ENCODE results near the gene FIBP. TPM values are rescaled to one million over a fixed set of nuclear protein-coding genes. Genes with fewer than 3 reads are reported as not detected.

FIBP gene
- total and polyA plus RNA-seq, 2 experiments from 2014 or later = 200 to 201 TPM

GRCh38 chr11:65847746-65848145, 40.5 kb downstream of the FIBP start:
- Histone ChIP-seq H3K27ac (no peak overlapping the region), H3K9me2 (ENCODE audit: insufficient read depth) (no peaks in the 10 kb centered on the region), H4K20me1 (ENCODE audit: insufficient read depth) (no peaks in the 10 kb centered on the region), H3K36me3 (ENCODE audit: low read depth) (peaks cover 5% of the 10 kb centered on the region; the same call in 1 of the 2 replicates), H3K9ac (no peak overlapping the region), H3K9me3 (ENCODE audit: low read depth) (no peaks in the 10 kb centered on the region), H3F3A (ENCODE audit: insufficient read depth) (peaks cover 20% of the 10 kb centered on the region; the same call in 1 of the 2 replicates), H3K79me2 (ENCODE audit: insufficient read depth) (peaks cover under 1% of the 10 kb centered on the region; the same call in 1 of the 2 replicates), H3K4me2 (ENCODE audit: unreplicated experiment) (no peak overlapping the region), H2AFZ (no peak overlapping the region), H3K4me3 (no peak overlapping the region), H3K4me1 (ENCODE audit: insufficient read depth) (no peaks in the 10 kb centered on the region), H3K27me3 (replicated peaks; ENCODE audit: insufficient read depth) (no peaks in the 10 kb centered on the region)
- in situ Hi-C loops (cut with MboI) = no loop called here
- no peak for DNase-seq
- TF ChIP-seq EZH2 (IDR thresholded peaks at IDR 0.05; ENCODE audit: insufficient read depth, poor library complexity, severe bottlenecking) = no peak
- TF ChIP-seq EZH2phosphoT487 (IDR thresholded peaks at IDR 0.05; ENCODE audit: insufficient read depth, low read depth) = no peak
- 76 to 82% methylated on average over 3 of the region's 3 CpGs for WGBS, 2 experiments (ENCODE audit: low coverage in 1 of 2, low lambda C conversion rate in 2 of 2, missing lambda C conversion rate in 2 of 2)

DNA sequence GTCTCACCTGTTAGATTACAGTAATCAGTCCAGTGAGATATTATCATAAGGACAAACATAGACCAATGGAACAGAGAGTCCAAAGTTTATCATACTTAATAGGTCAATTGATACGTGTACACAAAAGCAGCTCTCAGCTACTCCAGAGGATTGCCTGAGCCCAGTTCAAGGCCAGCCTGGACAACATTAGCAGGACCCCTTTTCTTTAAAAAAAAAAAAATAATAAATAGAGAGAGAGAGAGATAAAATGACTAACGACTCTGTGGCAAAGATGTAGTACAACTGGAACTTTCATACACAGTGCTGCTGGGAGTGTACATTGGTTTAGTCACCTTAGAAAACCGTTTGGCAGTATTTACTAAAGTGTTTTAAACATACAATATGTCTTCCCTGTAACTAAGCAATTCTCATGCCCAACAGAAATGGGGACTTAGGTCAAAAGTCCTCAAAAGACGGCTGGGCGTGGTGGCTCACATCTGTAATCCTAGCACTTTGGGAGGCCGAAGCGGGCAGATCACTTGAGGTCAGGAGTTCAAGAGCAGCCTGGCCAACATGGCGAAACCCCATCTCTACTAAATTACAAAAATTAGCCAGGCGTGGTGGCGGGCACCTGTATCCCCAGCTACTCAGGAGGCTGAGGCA, 43.9 kb downstream of the FIBP start:
- Histone ChIP-seq H3K4me3 (no peak overlapping the region), H3K9me3 (ENCODE audit: low read depth) (no peaks in the 10 kb centered on the region), H3K36me3 (ENCODE audit: low read depth) (no peaks in the 10 kb centered on the region), H4K20me1 (ENCODE audit: insufficient read depth) (no peaks in the 10 kb centered on the region), H3F3A (ENCODE audit: insufficient read depth) (no peaks in the 10 kb centered on the region), H2AFZ (no peak overlapping the region), H3K27me3 (replicated peaks; ENCODE audit: insufficient read depth) (no peaks in the 10 kb centered on the region), H3K9ac (no peak overlapping the region), H3K9me2 (ENCODE audit: insufficient read depth) (no peaks in the 10 kb centered on the region), H3K4me2 (ENCODE audit: unreplicated experiment) (no peak overlapping the region), H3K27ac (no peak overlapping the region), H3K79me2 (ENCODE audit: insufficient read depth) (no peaks in the 10 kb centered on the region), H3K4me1 (ENCODE audit: insufficient read depth) (no peaks in the 10 kb centered on the region)
- TF ChIP-seq EZH2 (IDR thresholded peaks at IDR 0.05; ENCODE audit: insufficient read depth, poor library complexity, severe bottlenecking) (no peak), EZH2phosphoT487 (IDR thresholded peaks at IDR 0.05; ENCODE audit: insufficient read depth, low read depth) (no peak)
- WGBS, 2 experiments (ENCODE audit: low coverage in 1 of 2, low lambda C conversion rate in 2 of 2, missing lambda C conversion rate in 2 of 2) = 83 to 84% methylated on average over 10 of the region's 10 CpGs
- no peak for DNase-seq
- in situ Hi-C loops (cut with MboI) = no loop called here

DNA sequence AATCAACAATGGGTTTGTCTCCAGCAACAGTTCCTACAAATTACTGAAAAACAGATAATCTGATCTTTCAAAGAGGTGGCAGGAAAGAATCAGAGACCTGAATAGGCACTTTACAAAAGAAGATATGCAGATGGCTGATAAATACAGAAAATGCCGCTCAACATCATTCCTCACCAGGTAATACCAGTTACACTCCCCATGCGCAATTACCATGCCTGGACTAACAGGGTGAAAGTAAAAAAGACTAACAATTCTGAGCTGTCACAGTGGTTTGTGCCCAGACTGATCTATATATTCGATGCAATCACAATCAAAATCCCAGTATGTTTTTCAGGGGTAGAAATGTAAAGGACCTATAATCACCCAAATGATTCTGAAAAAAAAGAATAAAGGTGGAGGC, 44.5 kb downstream of the FIBP start:
- no peak overlapping the region for H3K4me2 ChIP-seq (ENCODE audit: unreplicated experiment)
- H3K9ac ChIP-seq = no peak overlapping the region
- H3K4me1 ChIP-seq (ENCODE audit: insufficient read depth) = no peaks in the 10 kb centered on the region
- H3K27me3 ChIP-seq (replicated peaks; ENCODE audit: insufficient read depth) = no peaks in the 10 kb centered on the region
- in situ Hi-C loops (cut with MboI) = no loop called here
- H2AFZ ChIP-seq = no peak overlapping the region
- no peak overlapping the region for H3K27ac ChIP-seq
- WGBS, 2 experiments (ENCODE audit: low coverage in 1 of 2, low lambda C conversion rate in 2 of 2, missing lambda C conversion rate in 2 of 2) = 89 to 90% methylated on average over 3 of the region's 3 CpGs
- no peak overlapping the region for H3K4me3 ChIP-seq
- H3K79me2 ChIP-seq (ENCODE audit: insufficient read depth) = no peaks in the 10 kb centered on the region
- no peak for TF ChIP-seq EZH2phosphoT487 (IDR thresholded peaks at IDR 0.05; ENCODE audit: insufficient read depth, low read depth)
- no peak for TF ChIP-seq EZH2 (IDR thresholded peaks at IDR 0.05; ENCODE audit: insufficient read depth, poor library complexity, severe bottlenecking)
- H3F3A ChIP-seq (ENCODE audit: insufficient read depth) = no peaks in the 10 kb centered on the region
- DNase-seq = no peak
- H3K9me2 ChIP-seq (ENCODE audit: insufficient read depth) = no peaks in the 10 kb centered on the region
- H3K36me3 ChIP-seq (ENCODE audit: low read depth) = no peaks in the 10 kb centered on the region
- no peaks in the 10 kb centered on the region for H4K20me1 ChIP-seq (ENCODE audit: insufficient read depth)
- H3K9me3 ChIP-seq (ENCODE audit: low read depth) = no peaks in the 10 kb centered on the region

- H3K4me3 ChIP-seq = no peak overlapping the region
- H3K9me2 ChIP-seq (ENCODE audit: insufficient read depth) = no peaks in the 10 kb centered on the region
- no peak overlapping the region for H3K9ac ChIP-seq
- H3K27ac ChIP-seq = no peak overlapping the region
- no peak overlapping the region for H3K4me2 ChIP-seq (ENCODE audit: unreplicated experiment)
- H4K20me1 ChIP-seq (ENCODE audit: insufficient read depth) = no peaks in the 10 kb centered on the region
- no peak for TF ChIP-seq EZH2 (IDR thresholded peaks at IDR 0.05; ENCODE audit: insufficient read depth, poor library complexity, severe bottlenecking)
- TF ChIP-seq EZH2phosphoT487 (IDR thresholded peaks at IDR 0.05; ENCODE audit: insufficient read depth, low read depth) = no peak
- DNase-seq = no peak
- no peaks in the 10 kb centered on the region for H3K79me2 ChIP-seq (ENCODE audit: insufficient read depth)
- in situ Hi-C loops (cut with MboI) = no loop called here
- no peaks in the 10 kb centered on the region for H3K27me3 ChIP-seq (replicated peaks; ENCODE audit: insufficient read depth)
- no peaks in the 10 kb centered on the region for H3K4me1 ChIP-seq (ENCODE audit: insufficient read depth)
- H3K9me3 ChIP-seq (ENCODE audit: low read depth) = no peaks in the 10 kb centered on the region
- no peaks in the 10 kb centered on the region for H3K36me3 ChIP-seq (ENCODE audit: low read depth)
- H2AFZ ChIP-seq = no peak overlapping the region
- WGBS, 2 experiments (ENCODE audit: low coverage in 1 of 2, low lambda C conversion rate in 2 of 2, missing lambda C conversion rate in 2 of 2) = 85 to 88% methylated on average over 3 to 4 of the region's 4 CpGs
- H3F3A ChIP-seq (ENCODE audit: insufficient read depth) = peaks cover 5% of the 10 kb centered on the region; the same call in 1 of the 2 replicates
Measured at GRCh38 chr11:65842144-65842543, 46.1 kb downstream of the FIBP start.

Data from GM23248 (cell line).